CD8-positive, alpha-beta memory T cell (primary cell): Measurements from ENCODE around the gene PRKD1. TPM values are rescaled to one million over a fixed set of nuclear protein-coding genes. Genes with fewer than 3 reads are reported as not detected.
"Not testable (repeated sequence)": the region's sequence is repeated elsewhere in the genome, so short reads cannot be mapped to it uniquely, and the experiment has no call there.

Experiments
- CTCF ChIA-PET: fragments of 350-600 bp; sonication (Branson Sonifier 250); formaldehyde crosslinking; loops from one replicate; lab custom pipeline; 2021; ENCODE audit warnings: antibody characterized with exemption; lab: Charles Lee
- POLR2A ChIA-PET: fragments of 350-600 bp; sonication (Branson Sonifier 250); formaldehyde crosslinking; loops from one replicate; lab custom pipeline; 2021; ENCODE audit warnings: antibody characterized with exemption; lab: Charles Lee
- DNase-seq, 5 donors: peaks; one replicate each; pipeline versions ENCODE4 v3.0.0 to v3.0.0-alpha.2; 2020 to 2022; ENCODE audit warnings: mixed read lengths in 1 of 5
- H3K27ac ChIP-seq: one replicate; pipeline ENCODE4 v1.7.0; 2013; ENCODE audit warnings: low read depth, mild to moderate bottlenecking, low read length, moderate library complexity
- H3K27me3 ChIP-seq: 2 replicates; pipeline ENCODE4 v1.7.0; 2013; ENCODE audit warnings: low read length, mild to moderate bottlenecking; ENCODE audit not compliant: insufficient read depth, poor library complexity, severe bottlenecking
- H3K36me3 ChIP-seq: 2 replicates; pipeline ENCODE4 v1.7.0; 2013; ENCODE audit warnings: mild to moderate bottlenecking, low read length, moderate library complexity; ENCODE audit not compliant: insufficient read depth
- H3K4me1 ChIP-seq: 2 replicates; pipeline ENCODE4 v1.7.0; 2013; ENCODE audit warnings: mild to moderate bottlenecking, low read length, moderate library complexity; ENCODE audit not compliant: insufficient read depth
- H3K4me3 ChIP-seq: 2 replicates; pipeline ENCODE4 v1.7.0; 2013; ENCODE audit warnings: mild to moderate bottlenecking, low read length
- H3K9me3 ChIP-seq: 2 replicates; pipeline ENCODE4 v1.7.0; 2013; ENCODE audit warnings: mild to moderate bottlenecking, low read length
- H3K27ac Mint-ChIP-seq, 8 donors: one replicate each; pipeline ENCODE4 v1.8.0; 2020 to 2021; ENCODE audit warnings: mixed read lengths in 8 of 8, mild to moderate bottlenecking in 6 of 8, inconsistent platforms in 3 of 8, moderate library complexity in 3 of 8
- H3K27me3 Mint-ChIP-seq, 2 donors: one replicate each; pipeline ENCODE4 v1.8.0; 2020 to 2021; ENCODE audit warnings: mixed read lengths in 2 of 2, mild to moderate bottlenecking in 1 of 2, moderate library complexity in 1 of 2
- H3K36me3 Mint-ChIP-seq, 3 donors: one replicate each; pipeline ENCODE4 v1.8.0; 2020 to 2021; ENCODE audit warnings: mixed read lengths in 3 of 3, inconsistent platforms in 1 of 3, mild to moderate bottlenecking in 1 of 3
- H3K4me1 Mint-ChIP-seq, 3 donors: one replicate each; pipeline ENCODE4 v1.8.0; 2020 to 2021; ENCODE audit warnings: mixed read lengths in 3 of 3, inconsistent platforms in 1 of 3, mild to moderate bottlenecking in 1 of 3
- H3K4me3 Mint-ChIP-seq, 7 donors: one replicate each; pipeline ENCODE4 v1.8.0; 2020 to 2021; ENCODE audit warnings: mixed read lengths in 7 of 7, mild to moderate bottlenecking in 6 of 7, moderate library complexity in 4 of 7, inconsistent platforms in 2 of 7
- H3K9me3 Mint-ChIP-seq, 5 donors: one replicate each; pipeline ENCODE4 v1.8.0; 2020 to 2022; ENCODE audit warnings: mixed read lengths in 5 of 5, mild to moderate bottlenecking in 3 of 5, moderate library complexity in 2 of 5, inconsistent platforms in 1 of 5
- polyA plus RNA-seq: library from polyadenylated mRNA; unstranded; fragments of 300-500 nt; fragmentation: Illumina TruSeq; gene quantifications from one replicate; pipeline ENCODE4 v1.2.3, GENCODE V29; 2021
- total RNA-seq, 2 experiments: library from RNA; stranded (reverse); gene quantifications; one replicate each; pipeline ENCODE4 v1.2.3, GENCODE V29; 2021

PRKD1 gene
- total and polyA plus RNA-seq, 3 experiments from 2014 or later = not detected

GRCh38 chr14:29858299-29858698 lies 69.3 kb downstream of the PRKD1 start:
- ChIA-PET CTCF (no interaction called here), POLR2A (no interaction called here)
- Mint-ChIP-seq H3K9me3 (peaks cover 4 to 37% (median 23%) of the 10 kb centered on the region in 5 donors), H3K36me3 (no peaks in the 10 kb centered on the region), H3K27ac (no peak overlapping the region), H3K4me3 (no peak overlapping the region), H3K4me1 (no peaks in the 10 kb centered on the region), H3K27me3 (no peaks in the 10 kb centered on the region)
- H3K36me3 ChIP-seq = no peaks in the 10 kb centered on the region
- H3K27ac ChIP-seq = no peak overlapping the region
- DNase-seq = no peak
- H3K4me3 ChIP-seq = no peak overlapping the region
- H3K9me3 ChIP-seq = no peaks in the 10 kb centered on the region
- H3K27me3 ChIP-seq = no peaks in the 10 kb centered on the region
- H3K4me1 ChIP-seq = no peaks in the 10 kb centered on the region

- H3K27me3 ChIP-seq = no peaks in the 10 kb centered on the region
- no peak overlapping the region for H3K4me3 Mint-ChIP-seq
- CTCF ChIA-PET = no interaction called here
- no peak overlapping the region for H3K4me3 ChIP-seq
- no peaks in the 10 kb centered on the region for H3K27me3 Mint-ChIP-seq
- POLR2A ChIA-PET = no interaction called here
- H3K36me3 ChIP-seq = no peaks in the 10 kb centered on the region
- no peak for DNase-seq
- H3K27ac Mint-ChIP-seq = no peak overlapping the region
- H3K4me1 ChIP-seq = no peaks in the 10 kb centered on the region
- peaks cover 6 to 37% (median 23%) of the 10 kb centered on the region in 5 donors for H3K9me3 Mint-ChIP-seq
- H3K27ac ChIP-seq = no peak overlapping the region
- H3K4me1 Mint-ChIP-seq = no peaks in the 10 kb centered on the region
- H3K36me3 Mint-ChIP-seq = no peaks in the 10 kb centered on the region
- H3K9me3 ChIP-seq = no peaks in the 10 kb centered on the region
Measured at GRCh38 chr14:29857551-29857950, 70.1 kb downstream of the PRKD1 start.

- Histone ChIP-seq H3K36me3 (no peaks in the 10 kb centered on the region), H3K27me3 (no peaks in the 10 kb centered on the region), H3K27ac (no peak overlapping the region), H3K4me1 (no peaks in the 10 kb centered on the region), H3K9me3 (no peaks in the 10 kb centered on the region), H3K4me3 (no peak overlapping the region)
- ChIA-PET POLR2A (no interaction called here), CTCF (no interaction called here)
- no peaks in the 10 kb centered on the region for H3K27me3 Mint-ChIP-seq
- H3K9me3 Mint-ChIP-seq = peaks cover 8 to 36% (median 27%) of the 10 kb centered on the region in 5 donors
- no peak overlapping the region for H3K4me3 Mint-ChIP-seq
- DNase-seq = no peak
- H3K4me1 Mint-ChIP-seq = no peaks in the 10 kb centered on the region
- H3K27ac Mint-ChIP-seq = no peak overlapping the region
- no peaks in the 10 kb centered on the region for H3K36me3 Mint-ChIP-seq
Measured at GRCh38 chr14:29856516-29856915, 71.1 kb downstream of the PRKD1 start.

- H3K27me3 Mint-ChIP-seq, H3K4me3 Mint-ChIP-seq, H3K27ac ChIP-seq, CTCF ChIA-PET, DNase-seq, H3K36me3 ChIP-seq, H3K27me3 ChIP-seq, H3K27ac Mint-ChIP-seq, H3K36me3 Mint-ChIP-seq, H3K4me1 ChIP-seq, POLR2A ChIA-PET, H3K9me3 ChIP-seq, H3K4me1 Mint-ChIP-seq, H3K4me3 ChIP-seq: not testable (repeated sequence)
- H3K9me3 Mint-ChIP-seq = peaks cover 12 to 56% (median 35%) of the 10 kb centered on the region in 5 donors
Measured at GRCh38 chr14:29853691-29854090, 74.0 kb downstream of the PRKD1 start.

GRCh38 chr14:29853272-29853671 lies 74.4 kb downstream of the PRKD1 start:
- H3K36me3 Mint-ChIP-seq = no peaks in the 10 kb centered on the region
- Histone ChIP-seq H3K27ac (no peak overlapping the region), H3K4me3 (no peak overlapping the region), H3K36me3 (no peaks in the 10 kb centered on the region), H3K9me3 (no peaks in the 10 kb centered on the region), H3K27me3 (no peaks in the 10 kb centered on the region), H3K4me1 (no peaks in the 10 kb centered on the region)
- peaks cover 12 to 54% (median 36%) of the 10 kb centered on the region in 5 donors for H3K9me3 Mint-ChIP-seq
- ChIA-PET POLR2A (no interaction called here), CTCF (no interaction called here)
- no peaks in the 10 kb centered on the region for H3K27me3 Mint-ChIP-seq
- no peak overlapping the region for H3K4me3 Mint-ChIP-seq
- H3K4me1 Mint-ChIP-seq = no peaks in the 10 kb centered on the region
- no peak overlapping the region for H3K27ac Mint-ChIP-seq
- no peak for DNase-seq

- Mint-ChIP-seq H3K4me3 (no peak overlapping the region), H3K9me3 (peaks cover 15 to 58% (median 42%) of the 10 kb centered on the region in 5 donors), H3K36me3 (no peaks in the 10 kb centered on the region), H3K27me3 (no peaks in the 10 kb centered on the region), H3K4me1 (no peaks in the 10 kb centered on the region), H3K27ac (no peak overlapping the region)
- Histone ChIP-seq H3K4me1 (no peaks in the 10 kb centered on the region), H3K9me3 (no peaks in the 10 kb centered on the region), H3K36me3 (no peaks in the 10 kb centered on the region), H3K4me3 (no peak overlapping the region), H3K27me3 (no peaks in the 10 kb centered on the region), H3K27ac (no peak overlapping the region)
- DNase-seq = no peak
- ChIA-PET CTCF (no interaction called here), POLR2A (no interaction called here)
Measured at GRCh38 chr14:29851397-29851796, 76.2 kb downstream of the PRKD1 start.

GRCh38 chr14:29847056-29847380 lies 80.6 kb downstream of the PRKD1 start:
- ChIA-PET POLR2A (no interaction called here), CTCF (no interaction called here)
- H3K4me1 Mint-ChIP-seq = no peaks in the 10 kb centered on the region
- no peaks in the 10 kb centered on the region for H3K27me3 Mint-ChIP-seq
- Histone ChIP-seq H3K4me3 (no peak overlapping the region), H3K27me3 (no peaks in the 10 kb centered on the region), H3K4me1 (no peaks in the 10 kb centered on the region), H3K36me3 (no peaks in the 10 kb centered on the region), H3K9me3 (no peaks in the 10 kb centered on the region), H3K27ac (no peak overlapping the region)
- H3K9me3 Mint-ChIP-seq = peaks cover 16 to 35% (median 25%) of the 10 kb centered on the region in 5 donors
- H3K27ac Mint-ChIP-seq = no peak overlapping the region
- H3K36me3 Mint-ChIP-seq = no peaks in the 10 kb centered on the region
- no peak overlapping the region for H3K4me3 Mint-ChIP-seq
- no peak for DNase-seq

- Mint-ChIP-seq H3K27ac (no peak overlapping the region), H3K36me3 (no peaks in the 10 kb centered on the region), H3K27me3 (no peaks in the 10 kb centered on the region), H3K9me3 (peaks cover 15 to 32% (median 21%) of the 10 kb centered on the region in 5 donors), H3K4me3 (no peak overlapping the region), H3K4me1 (no peaks in the 10 kb centered on the region)
- Histone ChIP-seq H3K27me3 (no peaks in the 10 kb centered on the region), H3K9me3 (no peaks in the 10 kb centered on the region), H3K36me3 (no peaks in the 10 kb centered on the region), H3K27ac (no peak overlapping the region), H3K4me3 (no peak overlapping the region), H3K4me1 (no peaks in the 10 kb centered on the region)
- ChIA-PET POLR2A (no interaction called here), CTCF (no interaction called here)
- DNase-seq = no peak
Measured at GRCh38 chr14:29846339-29847055, 81.2 kb downstream of the PRKD1 start.
